H1 (cell line): ENCODE data around the gene TSTD2. TPM values are rescaled to one million over a fixed set of nuclear protein-coding genes. Genes with fewer than 3 reads are reported as not detected.
A peak's percentile ranks its signal among the peaks of the same experiment; 100 is the strongest.

Source experiments
- CTCF ChIA-PET: fragments of 300-600 bp; sonication (Branson Sonifier 250); formaldehyde crosslinking; loops from one replicate; lab custom pipeline; 2021; ENCODE audit not compliant: partially characterized antibody; lab: Charles Lee
- POLR2A ChIA-PET: fragments of 300-600 bp; sonication (Branson Sonifier 250); formaldehyde crosslinking; loops from one replicate; lab custom pipeline; 2021; ENCODE audit warnings: inconsistent platforms; ENCODE audit not compliant: partially characterized antibody; lab: Charles Lee
- DNase-seq, 2 experiments: peaks; one replicate each; pipeline versions ENCODE4 v3.0.0 to v3.0.0-alpha.2; 2010 to 2022; ENCODE audit warnings: low spot score in 2 of 2, low read depth in 1 of 2, mixed read lengths in 1 of 2
- FAIRE-seq: peaks from 2 replicates; lab custom pipeline; 2011; peaks lifted over from hg19 to GRCh38; lab: Jason Lieb, UNC
- H2AFZ ChIP-seq: 2 replicates; pipeline ENCODE4 v1.8.1; 2012; ENCODE audit warnings: low read length, inconsistent platforms
- H2AK5ac ChIP-seq: 2 replicates; pipeline ENCODE4 v1.6.1; 2013; ENCODE audit warnings: low read depth, low read length
- H2BK120ac ChIP-seq: replicated peaks from 2 replicates; pipeline ENCODE3; 2013; ENCODE audit warnings: low read depth, low read length, inconsistent platforms
- H2BK12ac ChIP-seq: 2 replicates; pipeline ENCODE4 v1.6.1; 2013; ENCODE audit warnings: low read depth, low read length
- H2BK15ac ChIP-seq: 2 replicates; pipeline ENCODE4 v1.6.1; 2013; ENCODE audit warnings: low read length
- H2BK20ac ChIP-seq: 2 replicates; pipeline ENCODE4 v1.6.1; 2013; ENCODE audit warnings: low read length
- H2BK5ac ChIP-seq: 2 replicates; pipeline ENCODE4 v1.6.1; 2013; ENCODE audit warnings: low read depth, low read length
- H3K14ac ChIP-seq: 2 replicates; pipeline ENCODE4 v1.6.1; 2013; ENCODE audit warnings: inconsistent platforms; ENCODE audit not compliant: insufficient read length
- H3K18ac ChIP-seq: 2 replicates; pipeline ENCODE4 v1.6.1; 2013; ENCODE audit warnings: low read length; ENCODE audit errors: extremely low read depth
- H3K23ac ChIP-seq: 2 replicates; pipeline ENCODE4 v1.6.1; 2013; ENCODE audit warnings: inconsistent platforms; ENCODE audit not compliant: insufficient read length
- H3K23me2 ChIP-seq: 2 replicates; pipeline ENCODE4 v1.6.1; 2013; ENCODE audit warnings: low read depth, low read length
- H3K27ac ChIP-seq: 2 replicates; pipeline ENCODE4 v1.6.1; 2011; ENCODE audit warnings: low read depth, low read length, inconsistent platforms
- H3K27me3 ChIP-seq, 4 experiments: replicated peaks in 1 of 4; 1 replicate in 1 of 4; 2 replicates in 3 of 4; pipeline versions ENCODE4 v1.6.1 to v1.8.1; 2011 to 2013; ENCODE audit warnings: low read length in 3 of 4, mild to moderate bottlenecking in 3 of 4, inconsistent platforms in 2 of 4, mixed read lengths in 2 of 4, moderate library complexity in 1 of 4; ENCODE audit not compliant: control insufficient read depth in 3 of 4, insufficient read depth in 3 of 4; ENCODE audit errors: extremely low read depth in 1 of 4
- H3K36me3 ChIP-seq, 4 experiments: 2 replicates each; pipeline versions ENCODE4 v1.6.1 to v1.8.1; 2011 to 2013; ENCODE audit warnings: mild to moderate bottlenecking in 4 of 4, low read length in 3 of 4, moderate library complexity in 2 of 4, control low read depth in 1 of 4, inconsistent platforms in 1 of 4; ENCODE audit not compliant: insufficient read depth in 4 of 4, control insufficient read depth in 2 of 4
- H3K4ac ChIP-seq: replicated peaks from 2 replicates; pipeline ENCODE3; 2013; ENCODE audit warnings: low read length, low read depth, mixed read lengths, inconsistent platforms; ENCODE audit not compliant: insufficient read length
- H3K4me1 ChIP-seq, 4 experiments: replicated peaks in 1 of 4; 1 replicate in 1 of 4; 2 replicates in 3 of 4; pipeline versions ENCODE4 v1.6.1 to v1.8.1; 2011 to 2013; ENCODE audit warnings: low read length in 3 of 4, inconsistent platforms in 2 of 4, mixed read lengths in 1 of 4; ENCODE audit not compliant: insufficient read depth in 4 of 4, control insufficient read depth in 3 of 4
- H3K4me2 ChIP-seq, 2 experiments: 2 replicates each; pipeline versions ENCODE4 v1.6.1 to v1.8.1; 2011 to 2013; ENCODE audit warnings: low read depth in 2 of 2, low read length in 2 of 2, control low read depth in 1 of 2, inconsistent platforms in 1 of 2, mild to moderate bottlenecking in 1 of 2; ENCODE audit not compliant: insufficient read depth in 1 of 2
- H3K4me3 ChIP-seq, 4 experiments: fragments of 200-600, 300-600 bp in 1 of 4; sonication (generic), shearing (Covaris generic), sonication (Bioruptor Twin) in 1 of 4; 2 replicates each; pipeline versions ENCODE4 v1.5.1 to v1.8.1; 2011 to 2016; ENCODE audit warnings: low read length in 4 of 4, low read depth in 3 of 4, control low read depth in 2 of 4, inconsistent platforms in 2 of 4, mild to moderate bottlenecking in 2 of 4, mixed read lengths in 1 of 4, moderate library complexity in 1 of 4; ENCODE audit not compliant: insufficient read depth in 2 of 4; ENCODE audit errors: extremely low read depth in 1 of 4
- H3K56ac ChIP-seq: replicated peaks from 2 replicates; pipeline ENCODE3; 2013; ENCODE audit warnings: low read depth, mild to moderate bottlenecking, mixed read lengths, low read length, inconsistent platforms; ENCODE audit not compliant: insufficient read length
- H3K79me1 ChIP-seq: 2 replicates; pipeline ENCODE4 v1.6.1; 2013; ENCODE audit warnings: low read depth, low read length, control low read depth
- H3K79me2 ChIP-seq, 2 experiments: 2 replicates each; pipeline versions ENCODE4 v1.6.1 to v1.8.1; 2012 to 2013; ENCODE audit warnings: low read length in 2 of 2, mild to moderate bottlenecking in 2 of 2, inconsistent platforms in 1 of 2; ENCODE audit not compliant: insufficient read depth in 2 of 2, control insufficient read depth in 1 of 2
- H3K9ac ChIP-seq, 4 experiments: replicated peaks in 1 of 4; 1 replicate in 1 of 4; 2 replicates in 3 of 4; pipeline versions ENCODE4 v1.6.1 to v1.8.1; 2011 to 2013; ENCODE audit warnings: low read depth in 3 of 4, low read length in 3 of 4, control low read depth in 2 of 4, mild to moderate bottlenecking in 2 of 4, moderate library complexity in 2 of 4, inconsistent platforms in 1 of 4; ENCODE audit errors: extremely low read depth in 1 of 4
- H3K9me3 ChIP-seq, 2 experiments: 2 replicates each; pipeline versions ENCODE4 v1.6.1 to v1.8.1; 2012 to 2013; ENCODE audit warnings: mild to moderate bottlenecking in 2 of 2, moderate library complexity in 2 of 2, control low read depth in 1 of 2, inconsistent platforms in 1 of 2, low read depth in 1 of 2, low read length in 1 of 2, mixed read lengths in 1 of 2; ENCODE audit not compliant: insufficient read depth in 2 of 2
- H4K20me1 ChIP-seq, 2 experiments: replicated peaks in 1 of 2; 2 replicates each; pipeline versions ENCODE3 to v1.8.1; 2011 to 2013; ENCODE audit warnings: inconsistent platforms in 2 of 2, low read length in 2 of 2, mild to moderate bottlenecking in 1 of 2; ENCODE audit not compliant: insufficient read depth in 2 of 2, control insufficient read depth in 1 of 2
- H4K5ac ChIP-seq: 2 replicates; pipeline ENCODE4 v1.6.1; 2013; ENCODE audit warnings: low read length, low read depth, mixed read lengths, inconsistent platforms; ENCODE audit not compliant: insufficient read length
- H4K8ac ChIP-seq: 2 replicates; pipeline ENCODE4 v1.8.0; 2013; ENCODE audit warnings: mild to moderate bottlenecking, moderate library complexity, low read length, inconsistent platforms; ENCODE audit not compliant: insufficient read depth; ENCODE audit errors: extremely low read depth
- H4K91ac ChIP-seq: replicated peaks from 2 replicates; pipeline ENCODE3; 2013; ENCODE audit warnings: low read length, mixed read lengths, inconsistent platforms; ENCODE audit not compliant: insufficient read length
- SIN3A ChIP-seq, 2 experiments: IDR thresholded peaks in 1 of 2; conservative IDR thresholded peaks in 1 of 2; 2 replicates each; pipeline ENCODE4 v1.6.1; 2011 to 2012; ENCODE audit warnings: low read length in 2 of 2, improper control_type of control experiment in 1 of 2, low read depth in 1 of 2, mild to moderate bottlenecking in 1 of 2
- TAF1 ChIP-seq: IDR thresholded peaks from 2 replicates; pipeline ENCODE4 v1.6.1; 2011; ENCODE audit warnings: mild to moderate bottlenecking, low read depth, low read length
- YY1 ChIP-seq: IDR thresholded peaks from 2 replicates; pipeline ENCODE4 v1.6.1; 2011; ENCODE audit warnings: low read depth, mild to moderate bottlenecking, low read length
- WGBS, 2 experiments: shearing (Covaris generic) in 1 of 2; methylation state at CpG; one replicate each; pipeline versions ENCODE4 v1.1.6 to v1.1.7; 2013 to 2015; ENCODE audit warnings: low lambda C conversion rate in 2 of 2, mixed read lengths in 2 of 2, inconsistent platforms in 1 of 2, low coverage in 1 of 2, missing lambda C conversion rate in 1 of 2; ENCODE audit not compliant: insufficient replicate concordance in 2 of 2, insufficient coverage in 1 of 2, insufficient read length in 1 of 2; ENCODE audit errors: extremely low coverage in 1 of 2, missing lambda C conversion rate in 1 of 2; 5-methylcytosine and 5-hydroxymethylcytosine counted together
- long read RNA-seq, 2 experiments: library from RNA in 1 of 2; library from capped mRNA in 1 of 2; stranded (forward); transcript quantifications; one replicate each; pipeline ENCODE4 v2.0.0, GENCODE V29; 2021; ENCODE audit warnings: inconsistent platforms in 1 of 2
- polyA minus RNA-seq, 3 experiments: library from RNA; depleted of rRNA, polyadenylated mRNA; stranded (reverse); fragments of >200 nt; gene quantifications; 1 replicate in 2 of 3; 2 replicates in 1 of 3; pipeline ENCODE4 v1.2.3, GENCODE V29; 2011
- polyA plus RNA-seq, 7 experiments: library from polyadenylated mRNA; depleted of rRNA in 3 of 7; stranded (reverse) in 5 of 7; unstranded in 2 of 7; fragments of >200 nt in 5 of 7; fragments of 200-250 nt in 2 of 7; gene quantifications; 1 replicate in 5 of 7; 2 replicates in 1 of 7; 4 replicates in 1 of 7; pipeline versions ENCODE4 v1.2.1 to v1.2.3, GENCODE V29; 2011 to 2013; ENCODE audit warnings: missing spikeins in 2 of 7, mixed read lengths in 2 of 7
- total RNA-seq: library from RNA; stranded (reverse); fragmentation: NEBNext Ultra II Directional; extraction: Animal tissue kit (Norgen Biotek cat#: 25700); gene quantifications from 2 replicates; pipeline ENCODE4 v1.2.1, GENCODE V29; 2021

Gene TSTD2
- total RNA-seq (16.1 and 16.3 TPM in 2 replicates), polyA plus RNA-seq (2011; rRNA removed) (15.6 and 17.5 TPM in 2 replicates), polyA minus RNA-seq (2011; rRNA and poly(A)+ RNA removed) (32.7 and 33.0 TPM in 2 replicates)
- 19.2 TPM for polyA plus RNA-seq (2011; cell fraction: cytosol; rRNA removed)
- 28.4 TPM for polyA plus RNA-seq (2011; cell fraction: nucleus; rRNA removed)
- polyA plus RNA-seq (2012, experiment 1 of 2) = 12.4 to 17.5 TPM (median 15.4 TPM) in 4 replicates
- 0.88 TPM for polyA plus RNA-seq (2012, experiment 2 of 2)
- 12.2 TPM for polyA plus RNA-seq (2013, experiment 1 of 2)
- 10.3 TPM for polyA plus RNA-seq (2013, experiment 2 of 2)
- polyA minus RNA-seq (2011; cell fraction: cytosol; rRNA and poly(A)+ RNA removed) = 15.8 TPM
- 33.1 TPM for polyA minus RNA-seq (2011; cell fraction: nucleus; rRNA and poly(A)+ RNA removed)
- long read RNA-seq, experiment 1, full-length matches to known transcripts = 12 of 17 reads
- long read RNA-seq, experiment 1, partial matches to known transcripts = 3 of 17 reads
- long read RNA-seq, experiment 1, other reads (novel, unspliced or antisense) = 2 of 17 reads
- long read RNA-seq, experiment 2, partial matches to known transcripts = 2 of 6 reads
- long read RNA-seq, experiment 2, other reads (novel, unspliced or antisense) = 0 of 6 reads

DNA sequence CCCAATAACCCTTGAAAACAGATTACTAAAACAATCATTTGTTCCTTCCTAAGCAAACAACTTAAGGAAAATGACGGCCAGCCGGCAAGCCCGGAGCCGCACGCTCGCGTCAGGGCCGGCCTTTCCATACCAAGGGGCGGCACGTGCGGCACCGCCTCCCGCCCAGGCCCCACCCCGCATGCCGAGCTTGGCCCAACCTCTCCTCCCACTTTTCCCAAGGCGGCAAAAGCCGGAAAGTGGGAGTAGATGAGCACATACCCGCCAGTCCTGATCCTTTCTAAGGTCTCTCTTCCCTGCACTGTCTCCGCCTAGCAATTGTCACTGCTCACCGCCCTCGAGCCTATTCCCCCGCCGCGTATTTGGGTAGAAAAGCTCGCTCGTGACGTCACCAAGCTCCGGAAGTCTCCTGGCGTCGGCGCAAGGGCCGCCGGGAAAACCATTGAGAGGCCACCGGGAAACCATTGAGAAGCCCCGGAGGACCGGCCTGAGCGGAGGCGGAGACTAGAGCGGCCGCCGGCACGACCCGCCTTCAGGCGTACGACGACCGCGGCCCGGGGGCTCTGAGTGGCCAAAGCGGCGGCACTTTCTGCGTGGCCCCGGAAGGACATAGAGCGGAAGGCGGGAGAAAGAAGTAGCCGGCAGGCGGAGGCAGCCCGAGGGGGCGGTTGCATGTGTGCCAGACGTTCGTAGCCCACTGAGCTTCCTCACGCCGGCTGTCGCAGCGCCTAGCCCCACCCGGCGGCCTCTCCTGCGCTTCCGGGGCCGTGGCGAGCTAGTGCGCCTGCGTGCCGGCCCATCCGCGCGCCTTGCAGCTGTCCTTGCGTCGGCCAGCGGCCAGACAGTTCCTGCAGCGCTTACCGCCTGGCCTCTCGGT lies at the start of gene TSTD2, which contains the start of gene NCBP1:
Gene TSTD2, minus strand, starts transcription at position 384 of the 874 bp plus-strand sequence. CDS start 5,806 bp downstream, outside the sequence.
Gene NCBP1, plus strand, starts transcription at position 837 of the 874 bp plus-strand sequence. CDS start 61 bp downstream, outside the sequence.
- H2BK15ac ChIP-seq = no peak within 1 kb of the TSS; the same call in 1 of the 2 replicates
- peak within 1 kb of the TSS; percentile 88 to 98 (median 94) for H3K9ac ChIP-seq
- TF ChIP-seq YY1 (0 out of 2 replicates have a peak, but pooled peaks have one; percentile 10), TAF1 (peak; percentile 88), SIN3A (conservative IDR thresholded peaks at IDR 0.05 in 1 of 2, IDR thresholded peaks at IDR 0.05 in 1 of 2; ENCODE audit: low read depth in 1 of 2, low read length in 2 of 2) (peak; percentile 17 to 86; a peak in 2 of 4 replicates)

More for the DNA sequence above, at the start of gene TSTD2, which contains the start of gene NCBP1:
- 2% methylated on average over 61 of the region's 83 CpGs; no CpG with 5 or more reads in 1 of the 2 experiments for WGBS, 2 experiments
- Histone ChIP-seq H4K91ac (peak within 1 kb of the TSS; percentile 78), H3K4me2 (peak within 1 kb of the TSS; percentile 72 to 89), H3K9me3 (no peaks in the 10 kb centered on the region), H3K4me1 (peaks cover 0 to 15% (median 4%) of the 10 kb centered on the region in 4 experiments; a peak in 6 of 7 replicates), H2AK5ac (no peak within 1 kb of the TSS), H2BK5ac (peak within 1 kb of the TSS; percentile 97), H2BK20ac (no peak within 1 kb of the TSS), H4K8ac (peak within 1 kb of the TSS; percentile 96), H3K56ac (peak within 1 kb of the TSS; percentile 52), H3K4ac (peak within 1 kb of the TSS; percentile 91), H3K79me2 (peaks cover 29 to 80% of the 10 kb centered on the region in 2 experiments), H3K27ac (peak within 1 kb of the TSS; percentile 98), H3K27me3 (no peaks in the 10 kb centered on the region), H2AFZ (peak within 1 kb of the TSS; percentile 54; the same call in 1 of the 2 replicates), H3K23ac (no peak within 1 kb of the TSS), H3K14ac (no peak within 1 kb of the TSS), H3K23me2 (peaks cover 5% of the 10 kb centered on the region), H4K20me1 (peaks cover 10% of the 10 kb centered on the region in 2 experiments), H2BK12ac (peak within 1 kb of the TSS; percentile 91; the same call in 1 of the 2 replicates), H4K5ac (peak within 1 kb of the TSS; percentile 99), H3K36me3 (no peaks in the 10 kb centered on the region), H2BK120ac (no peak within 1 kb of the TSS), H3K79me1 (peaks cover 8% of the 10 kb centered on the region; the same call in 1 of the 2 replicates), H3K18ac (peak within 1 kb of the TSS; percentile 96), H3K4me3 (peak within 1 kb of the TSS; percentile 70 to 91 (median 87))
- POLR2A ChIA-PET = interaction anchor here (0.5 to 2.3 kb wide), 17 partner anchors 10 to 1015 kb away, joined by 3 to 9 read pairs (median 4); no protein-coding TSS in a partner anchor
- FAIRE-seq = no peak
- CTCF ChIA-PET = interaction anchor here (0.9 to 3.0 kb wide), 4 partner anchors 13 to 268 kb away, joined by 3 to 16 read pairs (median 4); no protein-coding TSS in a partner anchor
- DNase-seq = peak; percentile 84 to 93
